ENCODE measurements around the gene OSBPL6. TPM values are rescaled to one million over a fixed set of nuclear protein-coding genes. Genes with fewer than 3 reads are reported as not detected.

Gene OSBPL6
- polyA plus RNA-seq, 1 donor from 2014 or later: 12.8 TPM

- no peak overlapping the region for H3K27ac ChIP-seq (ENCODE audit: low read length)
- TF ChIP-seq EZH2 (IDR thresholded peaks at IDR 0.05; ENCODE audit: borderline replicate concordance, insufficient read depth, low read length, poor library complexity, severe bottlenecking) (no peak), TAF1 (IDR thresholded peaks at IDR 0.05; ENCODE audit: low read depth) (no peak), POLR2AphosphoS5 (IDR thresholded peaks at IDR 0.05) (no peak), REST (IDR thresholded peaks at IDR 0.05; ENCODE audit: borderline replicate concordance) (no peak), CTCF (IDR thresholded peaks at IDR 0.05; ENCODE audit: poor library complexity, severe bottlenecking) (no peak), RAD21 (conservative IDR thresholded peaks at IDR 0.05) (no peak), SMC3 (conservative IDR thresholded peaks at IDR 0.05; ENCODE audit: poor library complexity) (no peak), EP300 (conservative IDR thresholded peaks at IDR 0.05; ENCODE audit: poor library complexity, severe bottlenecking) (no peak), MXI1 (conservative IDR thresholded peaks at IDR 0.05; ENCODE audit: poor library complexity, severe bottlenecking) (no peak)
Measured at GRCh38 chr2:178275600-178275999, 81.3 kb downstream of the OSBPL6 start.

GRCh38 chr2:178277741-178278197, 83.5 kb downstream of the OSBPL6 start:
- H3K4me2 ChIP-seq (ENCODE audit: low read length): no peak overlapping the region
- no peak for TF ChIP-seq SMC3 (conservative IDR thresholded peaks at IDR 0.05; ENCODE audit: poor library complexity)
- TF ChIP-seq MXI1 (conservative IDR thresholded peaks at IDR 0.05; ENCODE audit: poor library complexity, severe bottlenecking): no peak
- TF ChIP-seq REST (IDR thresholded peaks at IDR 0.05; ENCODE audit: borderline replicate concordance): no peak
- TF ChIP-seq CTCF (IDR thresholded peaks at IDR 0.05; ENCODE audit: poor library complexity, severe bottlenecking): no peak
- TF ChIP-seq EZH2 (IDR thresholded peaks at IDR 0.05; ENCODE audit: borderline replicate concordance, insufficient read depth, low read length, poor library complexity, severe bottlenecking): no peak
- no peak for TF ChIP-seq TAF1 (IDR thresholded peaks at IDR 0.05; ENCODE audit: low read depth)
- no peak for TF ChIP-seq EP300 (conservative IDR thresholded peaks at IDR 0.05; ENCODE audit: poor library complexity, severe bottlenecking)

More at GRCh38 chr2:178275600-178275999, 81.3 kb downstream of the OSBPL6 start:
- Histone ChIP-seq H3K27me3 (ENCODE audit: insufficient read depth, low read depth, low read length) (no peaks in the 10 kb centered on the region), H4K20me1 (ENCODE audit: insufficient read depth) (no peaks in the 10 kb centered on the region), H3K9me2 (ENCODE audit: insufficient read depth, low read length) (no peaks in the 10 kb centered on the region), H2AFZ (ENCODE audit: low read depth, low read length) (no peak overlapping the region), H3K9me3 (ENCODE audit: low read length) (no peaks in the 10 kb centered on the region), H3K36me3 (ENCODE audit: insufficient read depth, low read length) (no peaks in the 10 kb centered on the region), H3K4me2 (ENCODE audit: low read length) (no peak overlapping the region), H3K79me2 (replicated peaks; ENCODE audit: insufficient read depth, low read length) (no peaks in the 10 kb centered on the region), H3K4me3 (ENCODE audit: low read length) (no peak overlapping the region), H3K9ac (ENCODE audit: low read length) (no peak overlapping the region), H3F3A (ENCODE audit: insufficient read depth, low read length, poor library complexity, severe bottlenecking) (no peaks in the 10 kb centered on the region)

More at GRCh38 chr2:178277741-178278197, 83.5 kb downstream of the OSBPL6 start:
- Histone ChIP-seq H3K9me2 (ENCODE audit: insufficient read depth, low read length) (no peaks in the 10 kb centered on the region), H2AFZ (ENCODE audit: low read depth, low read length) (no peak overlapping the region), H3K27me3 (ENCODE audit: insufficient read depth, low read depth, low read length) (no peaks in the 10 kb centered on the region), H3K79me2 (replicated peaks; ENCODE audit: insufficient read depth, low read length) (no peaks in the 10 kb centered on the region), H3K27ac (ENCODE audit: low read length) (no peak overlapping the region), H3K36me3 (ENCODE audit: insufficient read depth, low read length) (no peaks in the 10 kb centered on the region), H3K9me3 (ENCODE audit: low read length) (no peaks in the 10 kb centered on the region), H3K4me3 (ENCODE audit: low read length) (no peak overlapping the region), H3F3A (ENCODE audit: insufficient read depth, low read length, poor library complexity, severe bottlenecking) (no peaks in the 10 kb centered on the region), H4K20me1 (ENCODE audit: insufficient read depth) (no peaks in the 10 kb centered on the region), H3K9ac (ENCODE audit: low read length) (no peak overlapping the region)
